GM21447 (cell line): ENCODE measurements around the gene FARS2.

Experiments used
- ATAC-seq: cut with Tn5 transposase; IDR thresholded peaks from one replicate; pipeline ENCODE4 v1.9.1; 2021; ENCODE audit not compliant: unreplicated experiment

The FARS2 gene

GRCh38 chr6:5260661-5261544, at the start of gene FARS2, which contains the start of gene LYRM4:
Gene FARS2, plus strand, starts transcription at chr6:5261513.
Gene LYRM4, minus strand, starts transcription at chr6:5260950. Its CDS starts 217 bp downstream, at chr6:5260733.
- ATAC-seq, result peak; percentile 73

DNA sequence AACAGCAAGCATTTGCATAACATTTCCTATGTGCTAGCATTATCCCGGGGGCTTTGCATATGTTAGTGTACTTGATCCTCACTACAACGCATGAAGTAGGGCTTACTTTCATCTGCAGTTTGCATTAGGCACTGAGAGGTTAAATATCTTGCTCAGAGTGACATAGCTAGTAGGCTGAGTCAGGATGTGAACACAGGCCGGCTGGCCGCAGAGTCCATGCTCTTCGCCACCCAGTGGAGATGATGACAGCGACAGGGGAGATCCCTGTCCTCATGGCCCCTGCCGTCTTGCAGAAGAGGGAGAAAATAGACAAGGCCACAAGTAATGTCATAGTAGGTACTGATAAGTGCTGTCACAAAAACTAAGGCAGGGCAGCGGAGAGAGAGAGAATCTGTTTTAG, 47.5 kb upstream of the FARS2 start:
- ATAC-seq, result no peak

DNA sequence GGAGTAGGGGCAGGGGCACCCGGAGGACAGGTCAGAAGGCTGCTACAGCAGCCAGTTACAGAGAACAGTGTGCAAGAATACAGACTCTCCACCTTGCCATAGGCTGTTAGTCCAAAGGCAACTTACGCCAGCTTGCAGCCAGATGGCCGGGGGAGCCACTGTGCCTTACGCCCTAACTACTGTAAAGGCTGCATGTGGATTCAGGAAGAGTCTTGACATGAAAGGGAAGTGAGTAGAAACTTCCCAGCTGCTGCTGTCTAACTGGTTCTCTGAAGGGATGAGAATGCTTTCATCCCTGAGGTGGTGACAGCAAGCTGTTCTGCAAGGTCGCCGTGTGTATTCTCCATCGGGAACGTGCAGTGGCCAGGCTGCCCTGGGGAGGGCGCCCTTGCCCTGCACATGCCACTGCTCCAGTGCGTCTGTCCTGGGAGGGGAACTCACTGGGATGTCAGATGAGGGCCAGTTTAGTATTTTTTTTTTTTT, 46.7 kb upstream of the FARS2 start:
- no peak for ATAC-seq

DNA sequence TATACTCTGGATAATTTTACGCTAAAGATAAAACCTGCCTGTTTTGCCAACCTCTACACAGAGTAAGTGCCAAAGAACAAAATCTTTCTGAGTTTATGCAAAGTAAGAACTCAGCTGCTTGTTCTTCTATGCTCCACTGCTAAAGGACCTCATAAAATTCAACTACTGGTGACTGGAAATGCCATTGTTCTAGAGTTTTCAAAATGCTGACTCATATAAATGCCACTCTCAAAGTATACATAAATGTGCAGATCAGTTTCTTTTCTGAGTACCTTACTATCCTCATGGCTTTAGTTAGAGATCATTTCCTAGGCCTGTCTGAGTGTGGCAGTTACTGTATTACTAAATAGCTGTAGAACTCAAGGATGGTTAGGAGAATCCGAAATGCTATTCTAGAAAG, 46.2 kb upstream of the FARS2 start:
- no peak for ATAC-seq

DNA sequence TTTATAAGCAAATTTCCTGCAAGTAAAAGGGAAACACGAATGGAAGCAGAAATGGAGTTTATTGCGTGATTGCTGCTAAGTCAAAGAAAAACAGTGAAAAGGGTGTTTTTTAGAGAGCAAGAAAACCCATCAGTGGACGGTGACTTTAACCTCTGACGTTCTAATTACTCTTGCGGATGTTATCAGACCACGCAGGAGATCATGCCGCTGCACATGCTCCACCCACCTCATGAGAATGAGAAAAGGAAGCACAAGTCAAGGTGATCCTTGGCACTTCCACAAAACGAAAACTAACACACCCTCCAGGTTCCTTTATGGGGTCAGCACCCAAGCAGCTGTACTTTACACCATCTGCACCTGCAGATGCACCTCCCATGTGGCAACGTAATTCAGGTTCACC, 45.5 kb upstream of the FARS2 start:
- no peak for ATAC-seq

DNA sequence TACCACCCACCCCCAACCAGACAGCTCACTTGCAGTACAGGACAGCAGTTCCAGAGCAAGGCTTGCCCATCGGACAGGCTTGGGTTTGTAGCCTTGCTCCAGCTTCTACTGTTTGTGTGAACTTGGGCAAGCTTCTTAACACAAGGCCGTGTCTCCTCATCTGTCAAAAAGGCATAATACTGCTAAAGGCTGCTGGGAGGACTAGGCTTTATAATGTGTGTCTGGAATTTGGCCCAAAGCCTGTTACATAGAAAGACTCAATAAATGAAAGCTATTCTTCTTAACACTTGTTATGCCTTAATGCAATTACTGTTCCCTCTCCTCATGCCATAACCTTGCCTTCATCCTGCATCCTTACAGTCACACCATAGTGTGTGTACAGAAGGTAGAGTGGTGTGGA, 44.0 kb upstream of the FARS2 start:
- no peak for ATAC-seq

- no peak for ATAC-seq
Observed at GRCh38 chr6:5219011-5219691, 42.2 kb upstream of the FARS2 start.

GRCh38 chr6:5220443-5220842, 40.9 kb upstream of the FARS2 start:
- no peak for ATAC-seq

DNA sequence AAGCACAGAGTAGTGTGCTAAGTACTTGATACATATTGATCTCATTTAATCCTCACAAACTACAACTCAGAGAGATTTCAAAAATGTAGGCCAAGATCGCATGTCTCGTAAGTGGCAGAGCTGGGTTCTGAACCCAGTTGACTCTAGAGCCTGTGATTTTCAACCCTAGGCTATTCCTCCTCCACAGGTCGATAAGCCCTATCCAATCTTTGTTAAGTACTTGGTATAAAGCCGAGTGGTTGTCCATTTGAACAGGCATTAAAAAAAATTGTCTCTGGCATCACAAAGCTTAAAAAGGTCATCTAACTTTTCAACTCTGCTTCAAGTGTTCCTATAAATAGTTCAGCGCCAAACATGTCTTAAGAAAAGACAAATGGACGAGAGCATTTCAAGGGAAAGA, 38.0 kb upstream of the FARS2 start:
- no peak for ATAC-seq

GRCh38 chr6:5229356-5229755, 32.0 kb upstream of the FARS2 start:
- no peak for ATAC-seq

DNA sequence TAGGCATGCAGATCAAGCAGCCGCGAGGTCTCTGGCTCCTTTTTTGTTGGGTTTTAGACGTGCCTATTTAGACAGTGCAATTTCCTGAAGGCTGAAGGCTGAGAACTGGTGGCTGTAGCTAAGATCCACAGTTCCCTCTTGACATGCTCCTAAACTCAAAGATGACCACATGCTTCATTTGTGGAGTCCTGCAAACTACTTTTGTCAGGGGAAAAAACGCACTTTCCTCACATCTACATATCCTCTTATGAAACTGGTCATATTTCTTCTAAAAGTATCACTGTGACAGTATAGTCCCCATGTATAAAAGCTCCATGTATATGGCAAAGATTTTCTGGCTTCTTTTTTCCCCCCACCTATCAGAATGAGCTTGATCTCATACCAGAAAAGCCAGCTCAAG, 31.2 kb upstream of the FARS2 start:
- ATAC-seq, result no peak

DNA sequence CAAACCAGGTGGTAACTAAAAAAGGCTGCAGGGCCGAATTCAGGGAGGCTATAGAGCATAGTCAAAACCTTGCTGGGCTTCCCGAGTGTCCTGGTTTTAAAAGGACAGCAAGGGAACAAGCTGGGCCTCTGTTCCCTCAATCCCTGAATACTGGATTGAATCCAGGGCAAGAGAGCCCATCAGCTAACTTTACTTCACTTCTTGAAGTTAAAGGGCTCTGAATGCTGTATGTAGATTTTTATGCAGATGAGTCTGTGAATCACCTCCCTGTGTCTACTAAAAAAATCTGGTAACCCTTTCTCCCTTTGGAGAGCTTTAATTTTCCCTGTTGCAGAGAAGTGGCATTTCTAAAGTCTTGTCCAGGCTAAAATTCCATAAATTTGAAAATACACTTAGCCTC, 30.0 kb upstream of the FARS2 start:
- no peak for ATAC-seq

DNA sequence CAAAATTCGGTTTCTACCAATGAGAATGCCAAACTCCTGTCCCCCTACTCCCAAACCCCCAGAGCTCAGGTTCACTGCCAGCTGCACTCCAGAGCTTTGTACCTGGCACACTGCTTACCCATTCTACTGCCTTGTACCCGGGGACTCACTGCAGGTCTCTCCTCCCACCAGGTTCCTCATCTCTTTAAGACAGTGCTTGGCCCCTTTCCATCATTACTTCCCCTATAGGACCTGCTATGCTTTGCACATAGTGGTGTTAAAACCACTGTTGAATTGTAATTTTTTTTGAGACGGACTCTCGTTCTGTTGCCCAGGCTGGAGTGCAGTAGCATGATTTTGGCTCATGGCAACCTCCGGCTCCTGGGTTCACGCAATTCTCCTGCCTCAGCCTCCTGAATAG, 26.4 kb upstream of the FARS2 start:
- no peak for ATAC-seq

- ATAC-seq, result no peak
Observed at GRCh38 chr6:5235830-5236229, 25.5 kb upstream of the FARS2 start.

GRCh38 chr6:5237805-5238204, 23.5 kb upstream of the FARS2 start:
- ATAC-seq, result no peak

DNA sequence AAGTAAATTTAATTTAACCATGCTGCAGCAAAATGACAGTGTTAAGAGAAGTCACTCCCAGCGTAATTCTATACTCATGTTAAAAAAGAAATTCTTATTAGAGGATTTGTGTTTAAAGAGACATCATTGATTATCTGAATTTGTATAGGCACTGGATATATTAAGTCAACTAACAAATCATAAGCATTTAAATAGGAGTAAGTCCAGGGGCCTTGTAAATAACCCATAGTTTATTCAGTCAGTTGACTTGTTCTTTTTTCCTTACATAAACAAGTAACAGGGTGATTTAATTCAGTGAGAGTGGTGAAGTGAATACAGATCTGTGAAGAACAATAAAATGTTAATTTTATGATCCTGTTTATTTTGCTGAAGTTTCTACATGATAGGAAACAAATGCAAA, 23.0 kb upstream of the FARS2 start:
- ATAC-seq, result no peak

DNA sequence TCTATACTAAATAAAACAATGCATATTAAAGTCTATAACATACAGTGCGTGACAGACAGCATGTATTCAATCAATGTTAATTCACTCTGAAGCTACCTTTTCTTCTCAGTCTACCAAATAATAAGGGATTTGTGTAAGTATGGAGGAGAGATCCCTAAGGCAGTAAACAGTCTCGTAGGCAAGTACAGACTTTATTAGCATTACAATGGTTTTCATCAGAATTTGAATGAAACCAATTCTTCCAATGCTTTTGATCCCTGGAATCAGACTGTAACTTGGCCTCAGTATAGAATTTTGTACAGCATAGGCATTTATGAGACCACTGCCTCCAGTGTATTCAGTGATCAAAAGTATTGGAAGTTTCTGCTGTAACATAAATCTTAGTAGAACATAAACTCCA, 20.1 kb upstream of the FARS2 start:
- no peak for ATAC-seq

DNA sequence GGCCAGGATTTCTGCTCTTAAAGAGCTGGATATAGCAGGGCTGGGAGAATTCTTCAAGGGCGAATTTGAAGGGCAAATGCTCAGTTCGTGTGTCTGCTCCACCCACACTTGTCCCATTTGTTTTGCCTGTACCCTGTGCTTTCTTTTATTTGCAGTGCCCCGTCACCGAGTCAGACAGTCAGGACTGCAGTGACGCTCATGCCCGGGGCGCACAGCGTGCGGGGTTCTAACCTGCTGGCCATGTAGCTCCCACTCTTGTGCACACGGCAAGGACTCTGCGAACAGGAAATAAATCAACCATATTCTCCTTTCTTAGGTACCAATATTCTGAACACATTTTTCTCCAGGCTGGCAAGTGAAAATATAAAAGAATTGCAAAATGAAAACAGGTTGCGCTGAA, 18.2 kb upstream of the FARS2 start:
- no peak for ATAC-seq

GRCh38 chr6:5246141-5247097, 14.9 kb upstream of the FARS2 start:
- ATAC-seq, result no peak

GRCh38 chr6:5247201-5247600, 14.1 kb upstream of the FARS2 start:
- no peak for ATAC-seq
